Measurements from ENCODE around the gene GPN3.
A peak's percentile ranks its signal among the peaks of the same experiment; 100 is the strongest.
"Not testable (repeated sequence)": the region's sequence is repeated elsewhere in the genome, so short reads cannot be mapped to it uniquely, and the experiment has no call there.

The GPN3 gene

DNA sequence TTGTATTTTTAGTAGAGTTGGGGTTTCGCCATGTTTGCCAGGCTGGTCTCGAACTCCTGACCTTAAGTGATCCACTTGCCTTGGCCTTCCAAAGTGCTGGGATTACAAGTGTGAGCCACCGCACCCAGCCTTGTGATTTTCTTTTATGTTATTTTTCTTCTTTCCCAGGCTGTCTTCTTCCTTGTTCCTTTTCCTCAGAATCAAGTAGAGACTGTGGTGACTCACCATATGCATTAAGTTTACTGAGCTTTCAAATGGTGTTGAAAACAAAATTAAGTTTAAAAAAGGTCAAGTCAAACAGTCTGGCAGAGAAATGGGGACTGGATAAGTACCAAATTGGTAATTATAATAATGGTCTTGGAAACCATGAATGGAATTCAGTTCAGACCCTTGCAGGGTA, 23.6 kb downstream of the GPN3 start:
- DNase-seq (ENCODE audit: low read depth), result no peak
- H3K4me3 ChIP-seq (ENCODE audit: low read depth, low read length), result no peak overlapping the region
- TF ChIP-seq, protein P1, sequence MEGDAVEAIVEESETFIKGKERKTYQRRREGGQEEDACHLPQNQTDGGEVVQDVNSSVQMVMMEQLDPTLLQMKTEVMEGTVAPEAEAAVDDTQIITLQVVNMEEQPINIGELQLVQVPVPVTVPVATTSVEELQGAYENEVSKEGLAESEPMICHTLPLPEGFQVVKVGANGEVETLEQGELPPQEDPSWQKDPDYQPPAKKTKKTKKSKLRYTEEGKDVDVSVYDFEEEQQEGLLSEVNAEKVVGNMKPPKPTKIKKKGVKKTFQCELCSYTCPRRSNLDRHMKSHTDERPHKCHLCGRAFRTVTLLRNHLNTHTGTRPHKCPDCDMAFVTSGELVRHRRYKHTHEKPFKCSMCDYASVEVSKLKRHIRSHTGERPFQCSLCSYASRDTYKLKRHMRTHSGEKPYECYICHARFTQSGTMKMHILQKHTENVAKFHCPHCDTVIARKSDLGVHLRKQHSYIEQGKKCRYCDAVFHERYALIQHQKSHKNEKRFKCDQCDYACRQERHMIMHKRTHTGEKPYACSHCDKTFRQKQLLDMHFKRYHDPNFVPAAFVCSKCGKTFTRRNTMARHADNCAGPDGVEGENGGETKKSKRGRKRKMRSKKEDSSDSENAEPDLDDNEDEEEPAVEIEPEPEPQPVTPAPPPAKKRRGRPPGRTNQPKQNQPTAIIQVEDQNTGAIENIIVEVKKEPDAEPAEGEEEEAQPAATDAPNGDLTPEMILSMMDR (IDR thresholded peaks at IDR 0.05; ENCODE audit: control insufficient read depth, extremely low read depth, insufficient read depth), result no peak

DNA sequence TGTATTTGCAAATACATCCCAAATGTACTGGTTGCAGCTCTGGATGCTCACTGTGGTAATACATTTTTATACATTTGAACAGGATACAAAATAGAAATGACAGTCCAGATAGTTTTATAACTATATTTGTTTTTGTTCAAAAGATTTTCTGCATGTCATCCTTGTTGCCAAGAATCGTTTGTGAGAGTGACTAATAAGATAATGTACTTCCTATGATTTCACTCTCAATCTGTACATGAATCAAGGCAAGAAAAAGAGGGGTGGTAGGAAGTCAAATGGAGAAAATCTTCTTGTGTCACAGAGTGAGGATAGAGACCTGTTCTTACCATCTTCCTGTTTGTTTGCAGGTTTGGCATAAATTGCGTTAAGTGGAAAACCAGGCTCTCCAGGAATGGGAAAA, 31.8 kb downstream of the GPN3 start:
- no peak overlapping the region for H3K4me3 ChIP-seq (ENCODE audit: low read depth, low read length)
- DNase-seq (ENCODE audit: low read depth), result no peak
- TF ChIP-seq, protein P1 (IDR thresholded peaks at IDR 0.05; ENCODE audit: control insufficient read depth, extremely low read depth, insufficient read depth), result no peak

DNA sequence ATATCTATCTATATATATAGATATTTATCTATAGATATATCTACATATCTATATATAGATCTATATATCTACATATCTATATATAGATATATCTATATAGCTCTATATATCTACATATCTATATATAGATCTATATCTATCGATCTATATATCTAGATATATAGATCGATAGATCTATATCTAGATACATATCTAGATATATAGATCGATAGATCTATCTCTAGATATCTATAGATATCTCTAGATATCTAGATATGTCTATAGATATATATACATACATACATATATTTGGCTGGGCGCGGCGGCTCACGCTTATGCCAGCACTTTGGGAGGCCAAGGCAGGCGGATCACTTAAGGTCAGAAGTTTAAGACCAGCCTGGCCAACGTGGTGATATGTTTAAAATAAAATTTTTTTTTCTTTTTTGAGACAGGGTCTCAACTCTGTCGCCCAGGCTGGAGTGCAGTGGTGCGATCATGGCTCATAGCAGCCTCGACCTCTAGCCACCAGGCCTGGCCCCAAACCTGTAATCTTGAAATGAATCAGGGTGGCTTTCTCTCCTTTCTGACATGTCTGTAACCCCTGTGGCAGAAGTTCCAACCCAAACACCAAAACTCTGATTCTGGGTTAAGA, 36.0 kb downstream of the GPN3 start:
- TF ChIP-seq, protein P1 (IDR thresholded peaks at IDR 0.05; ENCODE audit: control insufficient read depth, extremely low read depth, insufficient read depth), result no peak
- peak overlapping the region; percentile 42 for H3K4me3 ChIP-seq (ENCODE audit: low read depth, low read length)
- no peak for DNase-seq (ENCODE audit: low read depth)

DNA sequence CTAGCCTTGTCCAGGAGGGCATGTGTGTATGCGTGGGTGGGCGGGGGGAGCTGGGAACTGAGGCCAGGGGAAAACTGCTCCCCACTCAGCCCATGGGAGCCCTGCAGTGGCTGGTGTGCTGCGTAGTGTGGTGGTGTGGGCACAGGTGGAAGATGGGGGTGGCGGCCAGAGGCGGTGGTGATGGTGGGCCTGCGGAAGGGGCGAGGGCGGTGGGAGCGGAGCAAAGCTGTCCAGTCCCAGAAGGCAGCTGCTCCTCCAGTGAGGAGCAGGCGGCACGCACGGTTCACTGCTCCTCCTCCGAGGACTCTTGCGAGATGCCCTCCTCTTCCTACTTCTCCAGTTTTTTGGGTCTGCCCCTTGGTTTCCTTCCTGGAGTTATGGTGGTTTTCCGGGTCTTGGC, 38.4 kb downstream of the GPN3 start:
- not testable (repeated sequence) for H3K4me3 ChIP-seq (ENCODE audit: low read depth, low read length); DNase-seq (ENCODE audit: low read depth)

DNA sequence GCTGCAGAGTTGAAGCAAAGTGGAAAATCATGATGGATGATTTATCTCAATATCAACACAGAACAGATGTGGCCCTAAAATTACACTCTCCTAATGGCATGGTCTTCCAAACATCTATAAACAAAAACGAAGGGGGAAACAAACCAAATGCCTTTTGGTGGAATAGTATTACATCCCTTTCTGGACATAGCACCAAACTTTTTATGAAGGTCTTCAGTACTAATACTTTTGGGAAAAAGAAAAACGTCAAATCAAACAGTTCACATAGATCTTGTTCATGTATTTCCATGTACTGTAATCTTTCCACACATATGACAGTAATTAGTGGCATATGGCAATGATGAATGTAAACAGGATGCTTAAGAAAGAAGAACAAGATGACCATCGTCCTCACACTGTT, 41.7 kb downstream of the GPN3 start:
- TF ChIP-seq, protein P1 (IDR thresholded peaks at IDR 0.05; ENCODE audit: control insufficient read depth, extremely low read depth, insufficient read depth), result no peak
- DNase-seq (ENCODE audit: low read depth), result no peak
- H3K4me3 ChIP-seq (ENCODE audit: low read depth, low read length), result no peak overlapping the region

DNA sequence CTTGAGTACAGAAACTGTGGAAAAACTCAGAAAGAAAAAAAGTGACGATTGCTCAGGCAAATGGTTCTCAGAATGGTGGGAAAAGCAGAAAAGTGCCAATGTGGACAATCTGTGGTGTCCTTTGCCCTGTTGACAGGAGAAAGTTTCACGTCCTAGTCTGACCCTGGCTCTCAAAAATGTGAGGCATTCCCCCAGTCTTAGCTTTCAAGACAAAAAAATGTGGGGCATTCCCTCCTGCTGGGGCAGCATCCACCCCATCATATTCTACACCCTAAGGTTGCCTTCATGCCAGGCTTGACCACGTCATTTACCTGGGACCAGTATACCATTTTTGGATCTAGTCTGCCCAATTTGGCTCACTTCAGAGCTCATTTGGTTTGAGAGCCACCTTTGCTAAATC, 43.8 kb downstream of the GPN3 start:
- no peak overlapping the region for H3K4me3 ChIP-seq (ENCODE audit: low read depth, low read length)
- TF ChIP-seq, protein P1 (IDR thresholded peaks at IDR 0.05; ENCODE audit: control insufficient read depth, extremely low read depth, insufficient read depth), result no peak
- no peak for DNase-seq (ENCODE audit: low read depth)

DNA sequence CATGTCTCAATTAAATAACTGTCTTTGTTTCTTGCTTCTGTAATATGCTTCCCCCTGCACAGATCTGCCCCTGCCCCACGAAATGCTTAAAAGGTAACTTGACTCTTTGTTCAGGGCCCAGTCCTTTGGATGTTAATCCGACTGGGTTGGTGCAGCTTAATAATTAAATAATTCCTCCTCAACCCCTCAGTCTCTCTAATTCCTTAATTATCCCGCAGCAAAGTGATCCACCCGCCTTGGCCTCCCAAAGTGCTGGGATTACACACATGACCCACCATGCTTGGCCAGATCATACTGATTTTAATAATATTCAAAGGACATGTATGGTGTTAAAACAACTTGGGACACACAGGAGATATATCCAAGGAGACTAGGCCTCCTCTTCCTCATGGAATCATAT, 46.4 kb downstream of the GPN3 start:
- TF ChIP-seq, protein P1 (IDR thresholded peaks at IDR 0.05; ENCODE audit: control insufficient read depth, extremely low read depth, insufficient read depth), result no peak
- DNase-seq (ENCODE audit: low read depth), result no peak
- H3K4me3 ChIP-seq (ENCODE audit: low read depth, low read length), result no peak overlapping the region

All from LNCaP clone FGC (cell line).